ENCODE measurements around the gene PJA2. TPM values are rescaled to one million over a fixed set of nuclear protein-coding genes. Genes with fewer than 3 reads are reported as not detected.

The PJA2 gene
- total and polyA plus RNA-seq, 11 donors, result 19.0 to 108 (median 85.3) TPM

DNA sequence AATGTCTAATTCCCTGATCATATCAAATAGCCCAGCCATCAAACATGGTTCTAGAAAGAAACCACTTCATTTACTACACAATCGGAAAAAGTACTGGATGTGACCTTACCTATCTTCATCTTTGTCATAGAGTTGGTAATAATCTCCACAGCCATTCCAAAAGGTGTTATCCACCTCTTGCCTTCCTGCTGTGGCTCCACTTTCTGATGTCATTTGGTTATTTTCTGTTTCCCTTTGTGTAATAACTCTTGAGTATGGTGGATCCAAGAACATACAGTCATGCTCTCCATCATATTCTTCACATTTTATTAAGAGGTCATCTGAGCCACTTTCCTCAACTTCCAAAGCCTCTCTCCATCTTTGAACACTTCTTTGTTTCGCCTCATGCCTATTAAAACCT lies 31.7 kb downstream of the PJA2 start:
- Histone ChIP-seq H3K27me3 (no peaks in the 10 kb centered on the region), H3K27ac (no peak overlapping the region), H3K9me3 (no peaks in the 10 kb centered on the region), H3K4me1 (peaks cover 0 to 44% (median 5%) of the 10 kb centered on the region in 12 donors), H3K4me3 (no peak overlapping the region), H3K36me3 (peaks cover 0 to 81% (median 64%) of the 10 kb centered on the region in 9 donors)
- intact Hi-C loops (cut with DNase I), result no loop called here
- DNase-seq (no peak), ATAC-seq (no peak)
- no peak for TF ChIP-seq POLR2A (IDR thresholded peaks at IDR 0.05)
- TF ChIP-seq, protein P1, sequence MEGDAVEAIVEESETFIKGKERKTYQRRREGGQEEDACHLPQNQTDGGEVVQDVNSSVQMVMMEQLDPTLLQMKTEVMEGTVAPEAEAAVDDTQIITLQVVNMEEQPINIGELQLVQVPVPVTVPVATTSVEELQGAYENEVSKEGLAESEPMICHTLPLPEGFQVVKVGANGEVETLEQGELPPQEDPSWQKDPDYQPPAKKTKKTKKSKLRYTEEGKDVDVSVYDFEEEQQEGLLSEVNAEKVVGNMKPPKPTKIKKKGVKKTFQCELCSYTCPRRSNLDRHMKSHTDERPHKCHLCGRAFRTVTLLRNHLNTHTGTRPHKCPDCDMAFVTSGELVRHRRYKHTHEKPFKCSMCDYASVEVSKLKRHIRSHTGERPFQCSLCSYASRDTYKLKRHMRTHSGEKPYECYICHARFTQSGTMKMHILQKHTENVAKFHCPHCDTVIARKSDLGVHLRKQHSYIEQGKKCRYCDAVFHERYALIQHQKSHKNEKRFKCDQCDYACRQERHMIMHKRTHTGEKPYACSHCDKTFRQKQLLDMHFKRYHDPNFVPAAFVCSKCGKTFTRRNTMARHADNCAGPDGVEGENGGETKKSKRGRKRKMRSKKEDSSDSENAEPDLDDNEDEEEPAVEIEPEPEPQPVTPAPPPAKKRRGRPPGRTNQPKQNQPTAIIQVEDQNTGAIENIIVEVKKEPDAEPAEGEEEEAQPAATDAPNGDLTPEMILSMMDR (IDR thresholded peaks at IDR 0.05), result no peak
- 95 to 98% (median 98%) methylated on average over 2 of the region's 2 CpGs for WGBS, 4 donors

- no peak overlapping the region for H3K27ac ChIP-seq
- no peaks in the 10 kb centered on the region for H3K9me3 ChIP-seq
- intact Hi-C loops (cut with DNase I), result no loop called here
- ATAC-seq (peak in 1 of 4 donors; percentile 45), DNase-seq (no peak)
- peaks cover 0 to 51% (median 5%) of the 10 kb centered on the region in 12 donors for H3K4me1 ChIP-seq
- no peak overlapping the region for H3K4me3 ChIP-seq
- no peaks in the 10 kb centered on the region for H3K27me3 ChIP-seq
- TF ChIP-seq, protein P1 (IDR thresholded peaks at IDR 0.05), result peak in 2 of 12 donors; percentile 11 to 32
- TF ChIP-seq POLR2A (IDR thresholded peaks at IDR 0.05), result no peak
- H3K36me3 ChIP-seq, result peaks cover 0 to 54% (median 36%) of the 10 kb centered on the region in 9 donors
Observed at GRCh38 chr5:109374625-109375024, 35.1 kb downstream of the PJA2 start.

DNA sequence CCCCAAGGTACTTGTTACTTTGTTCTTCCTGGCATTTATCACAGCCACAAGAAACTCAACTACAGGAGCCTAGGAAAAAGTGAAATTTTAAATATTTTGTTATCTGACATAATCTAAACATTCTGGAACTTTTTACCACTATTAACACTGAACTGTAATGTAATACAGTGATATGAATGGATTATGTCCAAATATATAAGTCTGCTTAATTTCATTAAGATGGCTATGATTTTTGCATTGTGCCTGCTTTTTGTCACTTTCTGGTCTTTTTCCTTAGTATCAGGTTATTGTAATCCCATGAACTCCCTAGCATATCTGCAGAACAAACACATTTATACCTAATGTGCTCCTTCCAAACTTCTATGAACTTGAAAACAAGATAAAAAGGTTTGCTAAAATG lies 35.8 kb downstream of the PJA2 start:
- ATAC-seq (no peak), DNase-seq (no peak)
- Histone ChIP-seq H3K27ac (no peak overlapping the region), H3K36me3 (peaks cover 0 to 54% (median 36%) of the 10 kb centered on the region in 9 donors), H3K4me3 (no peak overlapping the region), H3K4me1 (peaks cover 0 to 51% (median 5%) of the 10 kb centered on the region in 12 donors), H3K9me3 (peaks cover 0 to under 1% (median 0%) of the 10 kb centered on the region in 12 donors), H3K27me3 (no peaks in the 10 kb centered on the region)
- no peak for TF ChIP-seq POLR2A (IDR thresholded peaks at IDR 0.05)
- TF ChIP-seq, protein P1 (IDR thresholded peaks at IDR 0.05), result no peak
- intact Hi-C loops (cut with DNase I), result no loop called here

DNA sequence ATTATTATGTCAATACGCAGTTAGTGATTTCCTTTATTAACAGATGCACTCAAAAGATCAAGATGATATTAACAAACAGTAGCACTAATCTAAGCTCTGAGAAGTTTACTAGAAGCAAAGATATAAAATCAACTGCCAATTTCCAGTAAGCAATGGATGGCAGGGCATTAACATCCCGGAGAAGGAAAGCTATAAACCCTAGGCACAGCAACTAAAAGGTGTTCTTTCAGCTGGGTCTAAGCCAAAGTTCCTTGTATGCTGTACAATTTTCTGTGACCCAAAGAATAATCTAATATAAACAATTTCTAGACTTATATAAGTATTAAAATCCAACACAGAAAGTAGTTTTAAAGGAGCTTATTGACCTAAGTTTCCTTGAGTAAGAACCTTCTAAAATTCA lies 39.4 kb downstream of the PJA2 start:
- no peak for DNase-seq
- no peak overlapping the region for H3K27ac ChIP-seq
- intact Hi-C loops (cut with DNase I), result no loop called here
- H3K4me1 ChIP-seq, result peaks cover 0 to 26% (median 4%) of the 10 kb centered on the region in 12 donors
- peaks cover 3 to 55% (median 39%) of the 10 kb centered on the region in 9 donors for H3K36me3 ChIP-seq
- WGBS, 4 donors, result 93 to 99% (median 96%) methylated on average over 2 of the region's 2 CpGs
- no peaks in the 10 kb centered on the region for H3K27me3 ChIP-seq
- no peak for ATAC-seq
- no peak for TF ChIP-seq POLR2A (IDR thresholded peaks at IDR 0.05)
- TF ChIP-seq, protein P1 (IDR thresholded peaks at IDR 0.05), result no peak
- H3K4me3 ChIP-seq, result no peak overlapping the region
- peaks cover 0 to 15% (median 6%) of the 10 kb centered on the region in 12 donors for H3K9me3 ChIP-seq

Measured in heart left ventricle (tissue), 16 donors.